GM12878 (cell line): ENCODE data around the gene PHAF1. TPM values are rescaled to one million over a fixed set of nuclear protein-coding genes. Genes with fewer than 3 reads are reported as not detected.

Experiments
- ATAC-seq: fragments of 200-7000 bp; cut with Tn5 transposase; 3 replicates; pipeline ENCODE4 v1.9.1; 2020; ENCODE audit warnings: mild to moderate bottlenecking, moderate library complexity
- BruUV-seq: library from RNA; stranded (reverse); fragments of 400-500 nt; replicated peaks from 2 replicates; lab custom pipeline; 2021; lab: Mats Ljungman, UMichigan
- CTCF ChIA-PET: fragments of 300-600 bp; sonication (Branson Sonifier 250); formaldehyde crosslinking; extraction: SDS; loops from one replicate; lab custom pipeline; 2021; ENCODE audit warnings: inconsistent platforms; lab: Yijun Ruan, JAX
- POLR2A ChIA-PET: fragments of 350-600 bp; formaldehyde crosslinking; extraction: SDS; loops from one replicate; lab custom pipeline; 2021; ENCODE audit warnings: inconsistent platforms; lab: Charles Lee
- RAD21 ChIA-PET: fragments of 300-600 bp; sonication (Branson Sonifier 250); formaldehyde crosslinking; loops from one replicate; lab custom pipeline; 2023; ENCODE audit warnings: antibody characterized with exemption; ENCODE audit not compliant: unreplicated experiment; lab: Charles Lee
- SMC1A ChIA-PET: fragments of 300-600 bp; sonication (Branson Sonifier 250); formaldehyde crosslinking; loops from one replicate; lab custom pipeline; 2023; ENCODE audit not compliant: unreplicated experiment, uncharacterized antibody; lab: Charles Lee
- DNase-seq: peaks from one replicate; pipeline ENCODE4 v3.0.0-alpha.2; 2011; ENCODE audit warnings: low read depth, low spot score
- FAIRE-seq: peaks from 3 replicates; lab custom pipeline; 2011; peaks lifted over from hg19 to GRCh38; lab: Jason Lieb, UNC
- H2AFZ ChIP-seq: 2 replicates; pipeline ENCODE4 v1.6.0; 2011; ENCODE audit warnings: low read depth, low read length, control low read depth; ENCODE audit not compliant: control insufficient read depth
- H3K27ac ChIP-seq: 2 replicates; pipeline ENCODE4 v1.5.1; 2011; ENCODE audit warnings: control low read depth; ENCODE audit not compliant: control insufficient read depth, insufficient read depth
- H3K27me3 ChIP-seq, 2 experiments: replicated peaks in 1 of 2; 2 replicates each; pipeline versions ENCODE4 v1.6.0 to v1.6.1; 2011; ENCODE audit warnings: low read length in 1 of 2; ENCODE audit not compliant: control insufficient read depth in 2 of 2, insufficient read depth in 2 of 2
- H3K36me3 ChIP-seq, 2 experiments: 2 replicates each; pipeline ENCODE4 v1.5.1; 2011; ENCODE audit warnings: low read length in 1 of 2; ENCODE audit not compliant: control insufficient read depth in 2 of 2, insufficient read depth in 2 of 2
- H3K4me1 ChIP-seq: 2 replicates; pipeline ENCODE4 v1.6.1; 2011; ENCODE audit warnings: mild to moderate bottlenecking, low read length, moderate library complexity, mixed read lengths; ENCODE audit not compliant: control insufficient read depth, insufficient read depth
- H3K4me2 ChIP-seq: 2 replicates; pipeline ENCODE4 v1.6.0; 2011; ENCODE audit warnings: control low read depth; ENCODE audit not compliant: control insufficient read depth, insufficient read depth
- H3K4me3 ChIP-seq: fragments of 200-600 bp; sonication (generic); 2 replicates; pipeline ENCODE4 v1.5.1; 2016
- H3K79me2 ChIP-seq: 2 replicates; pipeline ENCODE4 v1.6.0; 2011; ENCODE audit warnings: low read length; ENCODE audit not compliant: control insufficient read depth, insufficient read depth
- H3K9ac ChIP-seq: 2 replicates; pipeline ENCODE4 v1.8.0; 2011; ENCODE audit warnings: low read length, control low read depth, mixed read lengths; ENCODE audit not compliant: control insufficient read depth, insufficient read depth
- H3K9me3 ChIP-seq: replicated peaks from 3 replicates; pipeline ENCODE4 v1.5.1; 2011; ENCODE audit warnings: mild to moderate bottlenecking, low read length; ENCODE audit not compliant: control insufficient read depth, insufficient read depth
- H4K20me1 ChIP-seq: 2 replicates; pipeline ENCODE4 v1.6.0; 2011; ENCODE audit not compliant: control insufficient read depth, insufficient read depth
- CEBPZ ChIP-seq: fragments of 150-350 bp; IDR thresholded peaks from 2 replicates; pipeline ENCODE4 v1.6.1; 2016; ENCODE audit warnings: low read depth, low read length
- ELK1 ChIP-seq: IDR thresholded peaks from 2 replicates; pipeline ENCODE4 v1.6.1; 2012; ENCODE audit warnings: low read depth, low read length, improper control_type of control experiment
- IKZF1 ChIP-seq: fragments of 450-650 bp; conservative IDR thresholded peaks from 2 replicates; pipeline ENCODE4 v1.6.1; 2017; ENCODE audit warnings: antibody characterized with exemption, mild to moderate bottlenecking
- NR2C1 ChIP-seq: fragments of 450-650 bp; IDR thresholded peaks from 2 replicates; pipeline ENCODE4 v1.6.1; 2017; ENCODE audit warnings: antibody characterized with exemption, mild to moderate bottlenecking, moderate library complexity
- PAX8 ChIP-seq: fragments of 450-650 bp; IDR thresholded peaks from 2 replicates; pipeline ENCODE4 v1.6.1; 2017; ENCODE audit warnings: mild to moderate bottlenecking, moderate library complexity
- PKNOX1 ChIP-seq: fragments of 450-650 bp; IDR thresholded peaks from 2 replicates; pipeline ENCODE4 v1.6.1; 2016; ENCODE audit warnings: mild to moderate bottlenecking
- RAD51 ChIP-seq: fragments of 450-650 bp; IDR thresholded peaks from 2 replicates; pipeline ENCODE4 v1.6.1; 2016; ENCODE audit warnings: moderate library complexity, mild to moderate bottlenecking, inconsistent platforms
- SMAD1 ChIP-seq: fragments of 450-650 bp; IDR thresholded peaks from 2 replicates; pipeline ENCODE4 v1.6.1; 2018; ENCODE audit warnings: mild to moderate bottlenecking, low read depth; ENCODE audit not compliant: partially characterized antibody
- ZNF687 ChIP-seq: fragments of 450-650 bp; IDR thresholded peaks from 2 replicates; pipeline ENCODE4 v1.6.1; 2017; ENCODE audit warnings: mild to moderate bottlenecking, moderate library complexity
- WGBS: methylation state at CpG from one replicate; pipeline ENCODE4 v1.1.6; 2016; ENCODE audit warnings: low lambda C conversion rate; ENCODE audit not compliant: insufficient replicate concordance, insufficient coverage; ENCODE audit errors: missing lambda C conversion rate; 5-methylcytosine and 5-hydroxymethylcytosine counted together
- in situ Hi-C: fragments of 300-500 bp; cut with MboI; formaldehyde crosslinking; loops from 9 replicates; pipeline ENCODE4 v1.14.3; 2018; ENCODE audit warnings: mixed read lengths
- intact Hi-C: fragments of 100-400 bp; cut with micrococcal nuclease; formaldehyde crosslinking; loops from one replicate; pipeline ENCODE4 v1.14.2; 2022; ENCODE audit not compliant: unreplicated experiment
- polyA plus RNA-seq, 11 experiments: library from polyadenylated mRNA; depleted of rRNA in 4 of 11; unstranded in 6 of 11; stranded (reverse) in 5 of 11; fragments of >200 nt; fragmentation: Nextera tagmentation in 4 of 11; fragmentation: Illumina TruSeq in 1 of 11; extraction: Ambion mirVana in 4 of 11; extraction: Trizol in 1 of 11; gene quantifications; 1 replicate in 1 of 11; 2 replicates in 10 of 11; pipeline versions ENCODE4 v1.2.1 to v1.2.3, GENCODE V29; 2011 to 2016; ENCODE audit warnings: inconsistent platforms in 2 of 11, missing spikeins in 2 of 11, low read depth in 1 of 11
- total RNA-seq, 4 experiments: library from RNA; depleted of rRNA in 3 of 4; stranded (reverse); fragments of >200 nt in 3 of 4; fragmentation: Illumina TruSeq in 1 of 4; extraction: Trizol in 1 of 4; gene quantifications; 2 replicates each; pipeline versions ENCODE4 v1.2.1 to v1.2.3, GENCODE V29; 2013 to 2021

Gene PHAF1
- total and polyA plus RNA-seq, 10 of the 15 experiments (the other 5 are each of a cell fraction or from before 2014, with no cell fraction given), result 4.5 to 20.9 (median 14.9) TPM

- TF ChIP-seq ZNF687, result peak; percentile 40
- peak; percentile 39 for TF ChIP-seq IKZF1
- TF ChIP-seq, all 136 proteins: peak for 22
These were observed 49.2 kb downstream of the PHAF1 start (continued) for GRCh38 chr16:67158637-67159600.

- peaks cover 2 to 18% of the 10 kb centered on the region in 2 experiments for H3K27me3 ChIP-seq
- ChIA-PET RAD21 (interaction anchor here (0.9 to 5.2 kb wide), 4 partner anchors 8 to 131 kb away, joined by 3 to 48 read pairs (median 6); partner anchors contain the start of gene NOL3), POLR2A (interaction anchor here (4.6 to 8.2 kb wide), 3 partner anchors 12 to 134 kb away, joined by 23 to 137 read pairs (median 44); partner anchors contain the start of genes FHOD1 and NOL3), SMC1A (interaction anchor here (1.2 to 5.2 kb wide), 4 partner anchors 8 to 61 kb away, joined by 4 to 48 read pairs (median 6); partner anchors contain the start of gene NOL3), CTCF (interaction anchor here (0.6 to 5.3 kb wide), 9 partner anchors 7 to 208 kb away, joined by 3 to 60 read pairs (median 4); partner anchors contain the start of gene NOL3)
- no peak overlapping the region for H3K9ac ChIP-seq
- FAIRE-seq, result no peak
- H4K20me1 ChIP-seq, result peaks cover 6% of the 10 kb centered on the region; the same call in 1 of the 2 replicates
- in situ Hi-C loops (no loop called here), intact Hi-C loops (no loop called here)
- no TSS peak for BruUV-seq
- no peaks in the 10 kb centered on the region; the same call in 2 of the 3 replicates for H3K9me3 ChIP-seq
- H3K4me2 ChIP-seq, result peak overlapping the region; percentile 82
- peaks cover 11% of the 10 kb centered on the region for H3K79me2 ChIP-seq
- ATAC-seq, result no peak
- DNase-seq, result no peak
- H2AFZ ChIP-seq, result no peak overlapping the region
- 87% methylated on average over 25 of the region's 25 CpGs for WGBS
- peaks cover 53% of the 10 kb centered on the region for H3K4me1 ChIP-seq
- H3K4me3 ChIP-seq, result peak overlapping the region; percentile 95; the same call in 1 of the 2 replicates
- no peak overlapping the region for H3K27ac ChIP-seq
- H3K36me3 ChIP-seq, result no peaks in the 10 kb centered on the region
- TF ChIP-seq SMAD1 (no peak), CEBPZ (no peak), ELK1 (no peak), PAX8 (no peak), PKNOX1 (no peak), RAD51 (no peak), NR2C1 (no peak)
These were observed 51.9 kb downstream of the PHAF1 start for GRCh38 chr16:67161595-67162058.
